ACC112 (cell line): ENCODE data around the gene MTURN.

ENCODE experiments used
- H2AFZ ChIP-seq: fragments of 200-600 bp; sonication (generic); one replicate; pipeline ENCODE4 v1.6.0; 2017; ENCODE audit warnings: antibody characterized with exemption, low read length; ENCODE audit not compliant: unreplicated experiment
- H3K27ac ChIP-seq: fragments of 200-600 bp; sonication (generic); 2 replicates; pipeline ENCODE4 v1.5.1; 2014; ENCODE audit warnings: low read depth, mild to moderate bottlenecking, antibody characterized with exemption, low read length, moderate library complexity
- H3K27me3 ChIP-seq: fragments of 200-600 bp; sonication (generic); 2 replicates; pipeline ENCODE4 v1.6.1; 2014; ENCODE audit warnings: mild to moderate bottlenecking, antibody characterized with exemption, low read length, moderate library complexity, mixed read lengths; ENCODE audit not compliant: insufficient read depth
- H3K36me3 ChIP-seq: fragments of 200-600 bp; sonication (generic); 2 replicates; pipeline ENCODE4 v1.6.1; 2016; ENCODE audit warnings: mild to moderate bottlenecking, antibody characterized with exemption, low read length, moderate library complexity, mixed read lengths; ENCODE audit not compliant: insufficient read depth
- H3K4me1 ChIP-seq: fragments of 200-600 bp; sonication (generic); one replicate; pipeline ENCODE4 v1.6.1; 2016; ENCODE audit warnings: low read length, mixed read lengths; ENCODE audit not compliant: insufficient read depth, unreplicated experiment, control insufficient read depth
- H3K4me3 ChIP-seq: fragments of 200-600 bp; sonication (generic); 2 replicates; pipeline ENCODE4 v1.5.1; 2014; ENCODE audit warnings: mild to moderate bottlenecking, low read depth, low read length
- H3K79me2 ChIP-seq: fragments of 200-600 bp; sonication (generic); one replicate; pipeline ENCODE4 v1.6.0; 2016; ENCODE audit warnings: low read length; ENCODE audit not compliant: control insufficient read depth, unreplicated experiment, insufficient read depth

MTURN gene

DNA sequence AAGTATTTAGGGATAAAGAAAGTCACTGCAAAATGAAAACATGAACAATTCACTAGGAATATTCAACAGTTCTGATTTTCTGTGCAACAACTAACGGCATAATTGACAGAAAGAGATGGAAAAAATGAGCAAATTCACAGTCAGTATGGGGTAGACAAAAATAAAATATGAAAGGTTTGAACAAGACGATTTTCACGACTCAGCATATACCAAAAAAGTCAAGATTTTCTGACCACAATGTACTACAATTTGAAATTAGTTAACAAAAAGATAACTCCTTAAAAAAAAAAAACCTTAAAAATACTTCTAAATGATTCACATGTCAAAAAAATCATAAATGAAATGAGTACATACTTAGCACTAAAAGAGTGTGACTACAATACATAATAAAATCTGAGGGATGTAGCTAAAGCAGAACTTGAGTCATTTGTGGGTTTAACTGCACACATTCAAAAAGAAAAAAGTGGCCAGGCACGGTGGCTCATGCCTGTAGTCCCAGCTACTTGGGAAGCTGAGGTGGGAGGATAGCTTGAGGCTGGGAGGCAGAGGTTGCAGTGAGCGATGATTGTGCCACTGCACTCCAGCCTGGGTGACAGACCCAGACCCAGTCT is 22.6 kb upstream of the MTURN start:
- Histone ChIP-seq H3K27me3 (no peaks in the 10 kb centered on the region), H3K4me1 (peaks cover 5% of the 10 kb centered on the region), H3K79me2 (no peaks in the 10 kb centered on the region), H3K4me3 (no peak overlapping the region), H2AFZ (no peak overlapping the region), H3K36me3 (no peaks in the 10 kb centered on the region), H3K27ac (no peak overlapping the region)

GRCh38 chr7:30113144-30113543 is 21.6 kb upstream of the MTURN start:
- no peak overlapping the region for H2AFZ ChIP-seq
- no peak overlapping the region for H3K27ac ChIP-seq
- no peaks in the 10 kb centered on the region for H3K27me3 ChIP-seq
- no peaks in the 10 kb centered on the region for H3K36me3 ChIP-seq
- peaks cover 5% of the 10 kb centered on the region for H3K4me1 ChIP-seq
- H3K79me2 ChIP-seq, result no peaks in the 10 kb centered on the region
- no peak overlapping the region for H3K4me3 ChIP-seq

DNA sequence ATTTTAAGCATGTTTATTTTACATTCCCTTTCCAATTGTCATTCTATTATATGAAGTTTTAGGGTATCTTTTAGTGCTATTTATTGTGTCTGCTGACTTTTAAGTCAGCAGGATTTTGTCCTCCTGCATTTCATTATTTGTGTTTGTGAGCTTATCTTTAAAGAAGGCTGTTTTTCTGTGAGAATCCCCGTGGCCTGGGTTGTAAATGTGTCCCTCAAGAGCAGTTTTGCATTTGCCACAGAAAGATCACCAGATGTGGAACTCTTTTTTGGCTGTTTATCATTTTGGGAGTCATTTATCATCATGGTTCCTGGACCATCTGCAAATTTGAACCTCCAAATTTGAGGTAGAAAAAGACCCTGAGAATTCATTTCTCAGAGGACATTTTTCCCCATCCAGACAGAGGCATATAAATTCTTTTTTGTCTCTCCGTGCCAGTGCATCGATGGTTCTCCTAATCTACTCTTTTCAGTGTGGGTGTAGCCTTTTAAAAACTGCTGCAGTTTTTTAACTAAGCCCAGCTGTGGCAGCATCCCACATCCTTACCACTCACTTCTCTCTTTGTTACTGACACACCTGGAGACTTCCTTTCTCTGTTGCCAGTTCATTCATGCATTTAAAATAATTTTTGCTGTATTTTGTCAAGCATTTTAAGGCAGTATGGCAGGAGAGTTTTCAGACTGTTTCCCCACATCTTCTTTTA is 20.1 kb upstream of the MTURN start:
- no peaks in the 10 kb centered on the region for H3K27me3 ChIP-seq
- no peaks in the 10 kb centered on the region for H3K36me3 ChIP-seq
- no peak overlapping the region for H3K4me3 ChIP-seq
- no peaks in the 10 kb centered on the region for H3K79me2 ChIP-seq
- H2AFZ ChIP-seq, result no peak overlapping the region
- no peak overlapping the region for H3K27ac ChIP-seq
- H3K4me1 ChIP-seq, result peaks cover 5% of the 10 kb centered on the region

DNA sequence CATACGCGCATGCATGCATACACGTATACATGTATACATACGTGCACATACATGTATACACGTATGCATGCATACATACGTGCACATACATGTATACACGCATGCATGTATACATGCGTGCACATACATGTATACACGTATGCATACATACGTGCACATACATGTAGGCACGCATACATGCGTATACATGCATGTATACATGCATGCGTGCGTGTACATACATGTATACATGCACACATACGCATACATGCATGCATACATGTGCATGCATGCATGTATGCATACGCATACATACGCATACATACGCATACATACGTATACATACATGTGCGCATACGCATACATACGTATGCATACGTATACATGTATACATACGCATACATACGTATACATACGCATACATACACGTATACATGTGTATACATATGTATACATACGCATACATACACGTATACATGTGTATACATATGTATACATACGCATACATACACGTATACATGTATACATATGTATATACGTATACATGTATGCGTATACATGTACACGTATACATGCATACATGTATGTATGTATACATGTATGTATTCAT is 19.0 kb upstream of the MTURN start:
- H3K27me3 ChIP-seq, result no peaks in the 10 kb centered on the region
- H3K4me3 ChIP-seq, result no peak overlapping the region
- peaks cover 5% of the 10 kb centered on the region for H3K4me1 ChIP-seq
- H3K79me2 ChIP-seq, result no peaks in the 10 kb centered on the region
- H3K27ac ChIP-seq, result no peak overlapping the region
- no peaks in the 10 kb centered on the region for H3K36me3 ChIP-seq
- no peak overlapping the region for H2AFZ ChIP-seq

GRCh38 chr7:30116771-30117170 is 18.0 kb upstream of the MTURN start:
- no peak overlapping the region for H3K4me3 ChIP-seq

GRCh38 chr7:30117896-30118295 is 16.9 kb upstream of the MTURN start:
- Histone ChIP-seq H2AFZ (no peak overlapping the region), H3K36me3 (no peaks in the 10 kb centered on the region), H3K27ac (no peak overlapping the region), H3K4me1 (peaks cover 5% of the 10 kb centered on the region), H3K27me3 (no peaks in the 10 kb centered on the region), H3K79me2 (no peaks in the 10 kb centered on the region), H3K4me3 (no peak overlapping the region)

More at GRCh38 chr7:30116771-30117170, 18.0 kb upstream of the MTURN start:
- peaks cover 5% of the 10 kb centered on the region for H3K4me1 ChIP-seq
- H3K27me3 ChIP-seq, result no peaks in the 10 kb centered on the region
- no peak overlapping the region for H2AFZ ChIP-seq
- no peaks in the 10 kb centered on the region for H3K79me2 ChIP-seq
- no peaks in the 10 kb centered on the region for H3K36me3 ChIP-seq
- H3K27ac ChIP-seq, result no peak overlapping the region

DNA sequence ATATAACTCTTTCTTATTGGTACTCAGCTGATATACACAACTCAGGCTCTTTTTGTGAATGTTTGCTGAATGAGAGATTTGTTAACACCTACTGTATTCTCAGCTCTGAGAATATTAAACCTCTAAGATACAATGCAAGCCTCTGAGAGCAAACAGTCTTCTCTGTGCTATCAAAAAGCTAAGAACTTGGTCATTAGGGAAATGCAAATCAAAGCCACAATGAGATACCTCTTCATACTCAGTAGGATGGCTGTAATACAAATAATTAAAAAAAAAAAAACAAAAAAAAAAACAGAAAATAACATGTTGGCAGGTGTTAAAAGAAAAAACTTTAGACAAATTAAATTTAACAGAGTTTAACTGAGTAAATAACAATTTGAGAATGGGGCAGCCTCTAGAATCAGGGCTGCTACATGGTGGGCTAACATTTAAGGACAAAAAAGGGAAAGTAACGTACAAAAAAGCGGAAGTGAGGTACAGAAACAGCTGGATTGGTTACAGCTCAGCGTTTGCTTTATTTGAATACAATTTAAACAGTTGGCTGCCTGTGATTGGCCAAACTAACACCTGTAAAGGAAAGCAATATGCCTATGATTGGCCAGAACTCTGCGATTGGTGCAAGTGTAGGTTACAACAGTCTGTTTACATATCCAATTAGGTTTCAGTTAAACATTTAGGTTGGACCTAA is 14.8 kb upstream of the MTURN start:
- Histone ChIP-seq H3K4me1 (peaks cover 5% of the 10 kb centered on the region), H2AFZ (no peak overlapping the region), H3K27ac (no peak overlapping the region), H3K79me2 (no peaks in the 10 kb centered on the region), H3K27me3 (no peaks in the 10 kb centered on the region), H3K4me3 (no peak overlapping the region), H3K36me3 (no peaks in the 10 kb centered on the region)

GRCh38 chr7:30133736-30134610 is 813 bp upstream of the MTURN start:
- Histone ChIP-seq H2AFZ (peak overlapping the region; percentile 70), H3K4me1 (peaks cover 3% of the 10 kb centered on the region), H3K79me2 (peaks cover 7% of the 10 kb centered on the region), H3K27ac (no peak overlapping the region), H3K27me3 (no peaks in the 10 kb centered on the region), H3K36me3 (no peaks in the 10 kb centered on the region), H3K4me3 (peak overlapping the region; percentile 80)

- Histone ChIP-seq H3K27me3 (no peaks in the 10 kb centered on the region), H3K4me3 (peak overlapping the region; percentile 80), H3K79me2 (peaks cover 8% of the 10 kb centered on the region), H3K4me1 (peaks cover 3% of the 10 kb centered on the region), H2AFZ (peak overlapping the region; percentile 92), H3K27ac (peak overlapping the region; percentile 65; the same call in 1 of the 2 replicates), H3K36me3 (no peaks in the 10 kb centered on the region)
These were observed 723 bp downstream of the MTURN start for GRCh38 chr7:30135301-30136116.
